ENCODE measurements around the gene OPN5.

GRCh38 chr6:47832386-47833100, 50.7 kb downstream of the OPN5 start:
- TF ChIP-seq, protein P1, sequence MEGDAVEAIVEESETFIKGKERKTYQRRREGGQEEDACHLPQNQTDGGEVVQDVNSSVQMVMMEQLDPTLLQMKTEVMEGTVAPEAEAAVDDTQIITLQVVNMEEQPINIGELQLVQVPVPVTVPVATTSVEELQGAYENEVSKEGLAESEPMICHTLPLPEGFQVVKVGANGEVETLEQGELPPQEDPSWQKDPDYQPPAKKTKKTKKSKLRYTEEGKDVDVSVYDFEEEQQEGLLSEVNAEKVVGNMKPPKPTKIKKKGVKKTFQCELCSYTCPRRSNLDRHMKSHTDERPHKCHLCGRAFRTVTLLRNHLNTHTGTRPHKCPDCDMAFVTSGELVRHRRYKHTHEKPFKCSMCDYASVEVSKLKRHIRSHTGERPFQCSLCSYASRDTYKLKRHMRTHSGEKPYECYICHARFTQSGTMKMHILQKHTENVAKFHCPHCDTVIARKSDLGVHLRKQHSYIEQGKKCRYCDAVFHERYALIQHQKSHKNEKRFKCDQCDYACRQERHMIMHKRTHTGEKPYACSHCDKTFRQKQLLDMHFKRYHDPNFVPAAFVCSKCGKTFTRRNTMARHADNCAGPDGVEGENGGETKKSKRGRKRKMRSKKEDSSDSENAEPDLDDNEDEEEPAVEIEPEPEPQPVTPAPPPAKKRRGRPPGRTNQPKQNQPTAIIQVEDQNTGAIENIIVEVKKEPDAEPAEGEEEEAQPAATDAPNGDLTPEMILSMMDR (conservative IDR thresholded peaks at IDR 0.05; ENCODE audit: low read depth, low read length) = no peak
- TF ChIP-seq EZH2 (IDR thresholded peaks at IDR 0.05; ENCODE audit: borderline replicate concordance, low read depth, low read length, poor library complexity, severe bottlenecking) = no peak

Measured in A673 (cell line).